A673 (cell line): Measurements from ENCODE around the gene MEX3D.

Experiments
- CTCF ChIP-seq: fragments of 300-800, 200-600 bp; sonication (generic); conservative IDR thresholded peaks from 2 replicates; pipeline ENCODE4 v1.5.1; 2017; ENCODE audit warnings: low read depth, mild to moderate bottlenecking, antibody characterized with exemption, low read length, moderate library complexity, mixed read lengths
- EZH2 ChIP-seq: fragments of 200-600 bp; sonication (generic); IDR thresholded peaks from 2 replicates; pipeline ENCODE4 v1.6.1; 2017; ENCODE audit warnings: borderline replicate concordance, low read depth, mild to moderate bottlenecking, mixed read lengths, antibody characterized with exemption, low read length; ENCODE audit not compliant: poor library complexity, severe bottlenecking

GRCh38 chr19:1524972-1525325 is 43.2 kb downstream of the MEX3D start:
- no peak for TF ChIP-seq CTCF
- TF ChIP-seq EZH2 = no peak
